HG03103 (cell line): ENCODE results near the gene TBC1D8.

Experiments
- ATAC-seq: cut with Tn5 transposase; IDR thresholded peaks from one replicate; pipeline ENCODE4 v1.9.1; 2021; ENCODE audit warnings: low read depth; ENCODE audit not compliant: unreplicated experiment

Gene TBC1D8

DNA sequence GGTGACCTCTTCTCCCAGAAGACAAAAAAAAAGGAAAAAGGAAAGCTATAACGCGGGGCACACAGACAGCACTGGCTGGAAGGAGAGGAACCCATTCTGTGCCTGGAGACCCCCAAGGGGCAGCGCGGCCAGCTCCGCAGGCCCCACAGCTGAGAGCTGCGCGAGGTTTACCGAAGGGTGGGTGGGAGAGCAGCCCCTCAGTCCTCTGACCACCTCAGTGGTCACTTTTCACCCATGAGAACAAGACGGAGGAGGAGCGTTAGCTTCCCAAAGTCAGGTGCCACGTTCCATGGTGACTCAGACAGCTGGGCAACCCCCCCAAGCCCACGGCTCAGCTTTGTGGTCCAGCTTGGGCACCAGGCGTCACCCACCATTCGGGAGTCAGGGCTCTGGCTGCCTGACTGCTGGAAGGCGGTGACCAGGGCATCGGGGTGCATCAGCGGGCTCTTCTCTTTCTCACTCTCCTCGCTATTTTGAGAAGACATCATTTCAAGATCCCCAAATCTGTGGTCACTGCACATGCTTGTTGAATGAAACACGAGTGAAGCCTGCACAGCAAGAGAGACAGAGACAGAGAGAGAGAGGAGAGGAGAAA is 113.9 kb downstream of the TBC1D8 start:
- ATAC-seq, result no peak

DNA sequence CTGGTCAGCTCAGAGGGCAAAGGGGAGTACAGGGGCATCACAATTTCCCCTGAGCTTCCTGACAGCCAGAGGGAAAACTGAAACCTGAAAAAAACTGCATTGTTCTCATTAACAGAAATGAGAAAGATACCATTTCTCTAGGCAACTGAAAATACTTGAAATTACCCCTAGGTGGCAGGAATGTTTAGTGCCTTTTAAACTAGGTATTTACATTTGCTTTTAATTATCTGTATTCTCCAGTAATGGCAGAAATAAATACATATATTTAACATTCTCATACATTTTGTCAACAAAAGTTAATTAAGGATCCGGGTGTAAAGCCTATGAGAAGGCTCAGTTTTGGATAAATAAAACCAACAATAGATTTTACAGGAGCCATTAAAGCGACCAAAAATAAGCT is 114.6 kb downstream of the TBC1D8 start:
- no peak for ATAC-seq

DNA sequence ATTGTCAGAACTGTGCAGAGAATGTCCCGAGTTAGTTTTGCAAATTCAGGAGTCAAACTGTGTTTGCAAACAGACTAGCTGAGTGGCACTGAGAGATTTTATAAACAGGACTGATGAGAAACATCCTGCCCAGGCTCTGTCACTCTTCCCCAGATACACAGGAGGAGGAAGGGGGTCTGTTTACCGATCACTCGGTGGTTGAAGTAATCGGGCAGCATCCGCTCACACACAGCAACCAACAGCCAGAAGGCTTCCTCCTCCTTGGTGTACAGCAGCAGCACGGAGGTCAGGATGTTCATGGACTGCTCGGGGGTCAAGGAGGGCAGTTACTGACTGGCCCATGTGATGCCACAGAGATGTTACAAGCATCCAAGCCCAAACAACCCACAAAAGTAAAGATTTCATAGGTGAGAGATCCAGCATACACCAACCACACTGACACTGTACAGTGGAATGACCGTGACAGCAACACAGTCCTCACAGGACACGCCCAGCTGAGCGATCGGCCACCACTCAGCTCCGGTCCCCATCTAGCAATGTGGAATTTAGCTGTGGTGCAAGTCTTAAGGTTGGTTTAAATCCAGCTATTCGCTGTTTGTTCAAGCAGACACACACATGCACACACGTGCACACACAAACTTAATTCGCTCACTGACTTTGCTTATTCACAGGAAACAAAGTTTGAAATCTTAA is 119.0 kb downstream of the TBC1D8 start:
- ATAC-seq, result no peak

DNA sequence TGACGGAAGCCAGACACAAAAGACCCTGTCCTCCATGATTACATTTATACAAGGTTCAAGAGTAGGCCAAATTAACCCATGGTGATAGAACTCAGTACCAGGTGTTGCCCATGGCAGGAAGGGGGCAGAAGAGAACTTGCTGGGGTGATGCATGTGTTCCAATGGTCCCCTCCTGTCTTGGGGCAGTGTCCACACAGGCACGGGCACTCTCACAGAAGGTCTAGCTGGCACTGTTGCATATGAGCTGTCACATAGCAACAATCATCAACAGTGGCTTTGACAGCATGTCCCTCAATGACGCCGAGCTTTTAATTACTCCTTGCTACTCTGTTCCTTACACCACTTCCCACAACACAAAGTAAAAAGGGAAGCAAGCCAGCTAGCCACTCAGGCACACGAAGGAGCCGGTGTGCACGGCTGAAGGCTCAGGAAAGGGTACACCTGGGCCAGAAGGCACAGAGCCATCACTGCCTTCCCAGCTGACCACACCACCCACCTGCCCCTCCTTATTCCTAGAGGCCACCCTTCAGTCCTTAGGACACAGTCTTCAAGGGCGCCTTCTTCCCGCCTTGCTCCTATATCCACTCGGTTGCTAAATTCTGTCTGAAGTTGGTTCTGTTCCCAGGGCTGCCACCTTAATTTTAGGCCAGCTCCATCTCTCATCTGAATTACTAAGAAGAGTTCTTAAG is 120.2 kb downstream of the TBC1D8 start:
- no peak for ATAC-seq

DNA sequence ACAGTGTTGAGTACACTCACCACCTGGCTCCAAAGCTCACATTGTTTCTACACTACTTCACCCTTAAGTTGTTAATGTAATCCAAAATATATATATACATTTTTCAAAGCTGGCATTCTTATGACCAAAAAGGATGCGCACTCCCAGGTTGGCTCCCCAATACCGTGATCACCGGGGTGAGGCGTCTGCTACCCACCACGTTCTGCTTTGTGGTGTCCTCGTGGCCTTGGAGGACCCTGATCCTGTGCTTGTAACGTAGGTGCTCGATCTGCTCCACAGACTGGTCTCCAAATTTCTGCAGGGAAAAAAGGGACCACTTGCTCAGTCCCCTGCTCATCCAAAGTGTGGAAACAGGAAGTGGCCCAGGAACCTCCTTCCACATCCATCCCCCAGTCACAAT is 123.3 kb downstream of the TBC1D8 start:
- ATAC-seq, result no peak

DNA sequence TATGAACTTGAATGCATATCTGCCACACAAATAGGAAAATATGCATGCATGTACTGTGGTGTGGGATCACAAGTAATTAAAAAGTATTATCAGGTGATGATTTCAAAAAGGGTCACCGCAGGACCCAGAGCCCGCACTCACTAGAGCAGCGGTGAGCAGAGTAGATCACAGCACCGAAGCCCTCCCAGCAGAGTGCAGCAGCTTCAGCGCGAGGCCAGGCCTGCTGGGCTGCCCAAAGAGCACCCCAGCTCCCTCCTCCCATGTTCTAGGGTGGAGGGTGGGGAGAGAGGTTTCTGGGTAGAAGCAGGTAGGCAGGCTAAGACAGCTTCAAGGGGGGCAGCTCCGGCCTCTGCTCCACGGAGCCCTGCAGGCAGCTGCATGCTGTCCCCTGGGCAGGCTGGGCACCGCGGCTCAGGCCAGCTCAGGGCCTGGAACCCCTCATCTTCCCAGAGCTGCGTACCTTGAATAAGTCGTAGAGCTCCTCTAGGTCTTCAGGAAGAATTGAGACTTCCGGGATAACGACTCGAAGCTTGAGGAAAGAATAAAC is 124.2 kb downstream of the TBC1D8 start:
- no peak for ATAC-seq

DNA sequence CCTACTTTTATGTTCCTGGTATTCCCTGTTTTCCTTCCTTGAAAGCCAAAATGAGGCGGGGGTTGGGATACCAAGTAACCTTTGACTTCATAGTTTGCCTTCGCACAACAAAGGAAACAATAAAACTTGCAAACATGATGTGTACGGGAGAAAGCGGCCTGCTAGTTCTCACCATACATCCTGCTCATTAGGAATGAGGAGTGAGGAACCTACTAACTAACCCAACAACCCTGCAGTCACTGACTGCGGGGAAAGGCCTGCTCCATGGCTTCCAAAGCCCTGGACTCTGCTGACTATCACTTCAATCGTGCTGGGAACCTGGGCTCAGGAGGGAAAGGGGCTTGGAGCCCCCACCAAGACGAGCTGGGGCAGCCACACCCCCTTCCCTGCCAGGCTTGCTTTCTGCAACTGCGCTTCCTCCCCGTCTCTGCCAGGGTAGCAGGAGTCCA is 124.9 kb downstream of the TBC1D8 start:
- ATAC-seq, result no peak

DNA sequence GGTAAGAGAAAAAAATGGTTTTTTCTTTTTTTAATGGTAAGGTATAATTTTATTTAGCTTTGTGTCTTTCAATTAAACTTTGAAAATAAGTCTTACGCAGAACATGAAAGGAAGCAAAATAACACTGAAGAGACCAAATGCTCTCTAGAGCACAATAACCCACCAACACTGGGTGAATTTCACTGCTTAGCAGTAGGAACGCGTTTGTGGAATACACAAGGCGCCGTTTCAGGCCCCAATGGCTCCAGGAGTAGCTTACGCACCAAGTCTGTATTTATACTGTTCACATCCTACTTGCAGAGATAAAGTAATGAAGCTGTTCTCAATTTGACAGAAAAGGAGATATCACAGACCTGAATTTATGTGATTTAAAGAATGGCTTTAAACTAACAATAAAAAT is 125.6 kb downstream of the TBC1D8 start:
- no peak for ATAC-seq

DNA sequence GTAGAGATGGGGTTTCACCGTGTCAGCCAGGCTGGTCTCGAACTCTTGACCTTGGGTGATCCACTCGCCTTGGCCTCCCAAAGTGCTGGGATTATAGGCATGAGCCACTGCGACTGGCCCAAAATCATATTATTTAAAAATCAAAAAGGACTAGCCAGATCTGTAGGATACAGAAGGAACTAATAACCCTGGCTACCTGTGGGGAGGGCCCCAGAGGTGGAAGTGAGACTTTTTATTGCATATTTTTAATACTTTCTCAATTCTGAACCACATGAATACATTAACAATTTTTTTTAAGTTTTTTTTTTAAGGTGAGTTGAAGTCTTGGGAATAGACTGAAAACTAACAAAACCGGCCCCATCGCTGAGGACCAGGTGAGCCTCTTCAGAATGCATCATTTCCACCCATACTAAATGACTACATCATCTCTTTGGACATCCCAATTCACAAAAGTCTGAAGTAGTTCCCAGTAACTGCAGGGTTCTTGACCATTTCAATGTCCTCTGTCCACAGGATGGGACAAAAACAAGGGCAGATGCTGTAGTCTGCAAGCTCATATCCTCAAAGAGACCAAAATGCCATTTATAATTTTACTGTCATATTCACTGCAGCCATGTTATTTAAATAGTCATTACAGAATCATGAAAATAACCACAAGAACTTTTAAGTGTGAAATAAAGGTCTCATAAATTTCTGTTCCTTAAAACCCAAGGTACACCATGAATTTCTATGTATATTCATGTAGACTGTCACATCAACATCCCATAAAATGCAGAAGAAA is 127.7 kb downstream of the TBC1D8 start:
- no peak for ATAC-seq

DNA sequence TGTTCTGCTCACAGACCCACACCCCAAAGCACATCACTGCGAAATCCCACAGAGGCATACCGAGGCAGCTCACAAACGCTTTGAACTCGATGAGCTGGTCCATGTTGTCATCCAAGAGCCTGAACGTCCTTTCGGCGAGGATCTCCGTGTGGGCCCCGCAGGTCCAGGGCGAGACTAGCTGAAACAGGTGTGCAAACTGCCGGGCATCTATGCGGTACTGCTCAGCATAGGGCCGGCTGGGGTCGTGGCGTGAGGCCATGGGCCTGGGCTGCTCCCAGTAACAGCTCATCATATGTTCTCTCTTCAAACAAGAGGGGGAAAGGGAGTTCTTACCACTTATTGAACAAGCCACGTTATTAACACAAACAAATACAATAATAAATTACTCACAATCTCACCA is 129.0 kb downstream of the TBC1D8 start:
- no peak for ATAC-seq

DNA sequence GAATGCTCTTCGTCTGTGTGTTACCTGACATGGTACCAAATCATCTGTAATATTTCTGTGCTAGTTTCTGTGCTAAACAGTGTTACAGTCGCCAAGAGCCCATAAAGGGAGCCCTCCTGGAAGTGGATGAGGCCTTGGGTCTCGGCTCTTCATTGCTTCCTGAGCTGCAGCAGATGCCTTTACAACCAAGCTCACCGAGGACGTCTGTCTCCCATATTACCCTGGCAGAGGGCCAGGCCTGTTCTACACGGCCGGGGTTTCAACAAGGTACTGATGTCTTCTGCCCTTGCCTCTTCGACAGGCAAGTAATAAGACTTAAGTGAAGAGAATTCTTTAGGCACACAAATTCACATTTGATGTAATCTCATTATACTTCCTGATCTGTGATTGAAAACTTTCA is 132.2 kb downstream of the TBC1D8 start:
- ATAC-seq, result no peak

DNA sequence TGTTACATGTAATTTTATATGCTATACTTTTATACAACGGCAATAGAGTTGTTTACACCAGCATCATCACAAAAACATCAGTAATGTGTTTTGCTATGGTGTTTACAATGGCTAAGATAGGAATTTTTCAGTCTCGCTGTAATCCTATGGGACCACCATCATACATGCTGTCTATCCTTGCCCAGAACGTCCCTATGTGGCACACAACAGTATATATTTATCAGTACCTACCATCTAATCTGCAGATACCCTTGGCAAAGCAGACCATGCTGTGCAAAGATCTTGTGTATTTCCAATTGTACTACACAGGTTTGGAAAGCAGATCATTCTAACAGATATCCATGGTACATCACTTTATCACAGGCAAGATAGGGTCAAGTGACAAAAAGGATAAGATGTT is 133.8 kb downstream of the TBC1D8 start:
- no peak for ATAC-seq

DNA sequence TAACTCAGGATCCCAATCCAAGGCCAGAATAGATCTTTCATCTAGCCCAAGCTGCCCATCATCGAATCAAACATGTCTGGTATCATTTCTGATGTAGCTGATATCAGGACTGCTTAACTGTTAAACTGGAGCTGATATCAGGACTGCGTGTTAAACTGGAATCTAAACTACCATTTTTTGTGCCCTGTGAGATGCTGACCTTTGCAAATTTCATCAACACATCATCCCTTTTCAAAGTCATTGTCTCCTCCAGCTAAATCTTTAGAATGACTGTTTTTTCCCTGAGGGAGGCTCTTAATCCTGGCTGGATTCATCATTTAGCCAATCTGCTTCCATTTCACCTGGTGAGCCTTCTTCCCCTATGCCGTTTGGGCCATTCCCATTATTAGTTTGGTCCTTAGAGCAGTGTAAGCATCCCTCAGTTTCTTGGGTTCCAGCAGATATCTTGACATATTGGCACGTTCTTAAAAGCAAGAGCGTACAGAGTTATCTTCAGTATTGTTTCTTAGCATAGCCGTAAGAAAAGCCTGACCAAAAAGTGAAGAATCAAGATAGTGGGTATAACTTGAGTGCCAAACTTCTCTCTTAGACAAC is 136.8 kb downstream of the TBC1D8 start:
- ATAC-seq, result no peak

DNA sequence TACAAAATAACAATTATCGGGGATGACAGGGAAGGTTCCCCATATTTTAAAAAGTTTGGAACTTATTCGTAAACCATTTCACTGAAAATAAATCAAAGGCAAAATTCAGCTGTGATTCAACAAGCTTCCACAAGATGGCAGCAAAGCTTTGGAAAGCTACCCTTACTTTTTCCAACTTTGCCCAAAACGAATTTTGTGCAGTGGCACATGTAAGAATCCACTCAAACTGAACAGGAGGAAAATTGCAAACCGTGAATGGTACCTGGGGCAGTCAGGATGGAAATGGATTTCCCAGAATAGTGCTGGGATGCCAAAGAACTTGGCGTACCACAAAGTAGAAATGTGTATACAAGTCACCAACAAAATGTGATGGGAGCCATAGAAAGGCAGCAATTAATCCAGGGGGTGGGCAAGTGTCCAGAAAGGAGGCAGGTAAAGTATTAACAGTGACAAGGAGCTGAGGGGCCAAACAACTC is 138.4 kb downstream of the TBC1D8 start:
- ATAC-seq, result no peak

DNA sequence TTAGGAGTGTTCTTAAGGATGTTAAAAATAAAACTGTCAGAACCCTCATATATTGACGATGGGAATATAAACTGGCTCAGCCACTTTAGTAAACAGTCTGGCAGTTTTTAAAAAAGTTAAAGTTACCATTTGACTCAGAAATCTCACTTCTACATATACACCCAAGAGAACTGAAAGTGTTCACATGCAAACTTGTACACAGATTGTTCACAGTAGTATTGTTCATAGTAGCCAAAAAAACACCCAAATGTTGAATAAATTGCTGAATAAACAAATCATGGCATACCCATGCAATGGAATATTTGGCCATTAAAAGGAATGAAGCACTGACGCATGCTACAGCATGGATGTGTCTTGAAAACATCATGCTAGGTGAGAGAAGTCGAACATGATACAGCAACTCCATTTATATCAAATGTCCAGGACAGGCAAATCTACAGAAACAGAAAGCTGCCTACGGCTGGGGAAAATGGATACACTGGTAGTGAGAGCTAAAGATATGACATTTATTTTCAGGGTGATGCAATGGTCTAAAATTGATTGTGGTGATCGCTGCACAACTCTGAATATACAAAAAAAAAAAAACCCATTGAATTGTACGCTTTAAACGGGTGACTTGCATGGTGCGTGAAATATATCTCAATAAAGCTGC is 139.0 kb downstream of the TBC1D8 start:
- ATAC-seq, result peak; percentile 80

DNA sequence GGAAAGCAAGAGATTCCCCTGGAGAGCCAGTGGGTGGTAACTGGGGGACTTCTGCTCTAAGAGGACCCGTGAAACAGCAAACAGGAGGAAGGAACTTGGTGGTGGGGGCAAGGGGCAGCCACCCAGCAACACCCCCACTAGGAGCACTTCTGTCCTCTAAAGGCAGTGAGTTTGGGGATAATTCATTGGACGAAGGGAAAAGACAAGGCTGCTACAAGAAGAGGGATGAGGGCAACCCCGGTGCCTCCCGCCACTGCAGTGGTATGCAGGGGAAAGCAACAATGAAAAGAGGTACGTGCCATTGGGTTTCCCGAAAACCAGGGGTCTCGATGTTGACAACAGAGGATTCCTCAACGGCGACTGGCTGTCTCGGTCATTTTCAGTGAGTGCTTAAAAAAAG is 140.0 kb downstream of the TBC1D8 start:
- no peak for ATAC-seq

DNA sequence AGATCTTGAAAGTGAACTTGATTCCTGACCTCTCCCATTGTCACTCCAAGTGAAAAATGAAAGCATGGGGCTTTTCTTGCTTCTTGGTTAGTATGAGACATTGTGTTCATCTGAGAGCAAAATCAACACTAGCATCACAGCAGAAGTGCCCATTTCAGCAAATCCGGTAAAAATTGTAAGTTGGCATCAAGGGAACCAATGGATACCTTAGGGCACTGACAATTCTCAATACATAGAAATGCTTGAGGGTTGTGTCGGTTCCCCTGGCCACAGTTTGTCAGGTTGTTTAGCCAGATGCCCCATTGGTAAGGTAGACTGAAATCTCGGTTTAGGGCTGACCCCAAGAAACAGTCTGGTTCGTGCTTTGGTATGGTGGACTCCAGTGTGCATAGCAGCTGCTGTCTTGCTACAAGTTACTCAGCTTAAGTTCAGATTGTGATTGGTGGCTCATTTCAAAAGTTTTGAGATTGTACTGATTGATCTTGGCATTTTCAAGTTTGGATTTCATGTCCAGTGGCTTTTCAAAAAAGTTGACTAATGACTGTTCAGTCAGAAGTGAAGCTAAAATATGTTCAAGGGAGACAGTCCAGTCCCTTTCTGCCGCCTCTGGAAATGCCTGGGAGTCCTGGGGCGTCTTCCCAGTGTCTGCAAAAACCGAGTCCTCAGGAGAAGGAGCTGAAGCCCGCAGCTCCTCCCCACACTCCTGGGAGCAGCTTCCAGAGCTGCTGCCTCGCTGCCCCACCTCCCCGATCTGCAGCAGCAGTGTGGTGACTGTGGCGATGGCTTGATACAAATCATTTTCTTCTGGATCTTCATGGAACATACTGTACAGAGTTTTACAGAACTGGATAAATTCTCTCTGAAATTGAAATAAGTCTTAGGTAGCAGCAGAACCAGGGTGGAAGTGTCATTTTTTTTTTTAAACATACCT is 143.5 kb downstream of the TBC1D8 start:
- no peak for ATAC-seq

DNA sequence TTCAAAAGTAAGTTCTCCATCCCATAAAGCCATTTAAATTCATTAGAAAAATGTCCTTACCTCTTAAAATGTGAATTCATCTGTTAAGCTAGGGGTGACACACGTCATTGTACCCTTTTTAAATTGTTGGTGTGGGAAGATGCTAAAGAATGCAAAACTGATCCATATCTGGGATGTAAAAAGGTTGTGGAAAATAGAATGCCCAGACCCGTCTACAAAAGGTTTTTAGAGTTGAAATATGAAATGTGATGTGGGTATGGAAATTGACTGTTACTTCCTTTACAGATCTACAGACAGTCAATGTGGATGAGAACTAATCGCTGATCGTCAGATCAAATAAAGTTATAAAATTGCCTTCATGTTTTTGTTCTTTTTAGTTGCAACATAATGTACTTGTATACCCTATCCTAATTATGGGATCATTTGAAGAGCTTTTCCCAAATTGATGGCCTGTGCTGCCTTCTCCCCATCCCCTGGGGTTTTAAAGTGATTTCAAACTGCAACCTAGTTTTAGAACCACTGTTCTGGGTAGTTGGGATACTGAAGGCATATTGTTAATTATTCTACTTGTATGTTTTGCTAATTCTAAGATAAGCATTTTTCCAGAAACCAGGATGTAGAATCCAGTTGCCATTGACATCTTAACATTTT is 145.0 kb downstream of the TBC1D8 start:
- no peak for ATAC-seq
